Activated effector memory CD4-positive, alpha-beta T cell treated with Interleukin-2 at 50 U/mL for 16 hours (primary cell): Measurements from ENCODE around the gene BMP8B.
"Not testable (repeated sequence)": the region's sequence is repeated elsewhere in the genome, so short reads cannot be mapped to it uniquely, and the experiment has no call there.

Source experiments
- DNase-seq: peaks from one replicate; pipeline ENCODE4 v3.0.0-alpha.2; 2020

Gene BMP8B

GRCh38 chr1:39808784-39809517 is 20.3 kb upstream of the BMP8B start:
- no peak for DNase-seq

- no peak for DNase-seq
These were observed 16.7 kb upstream of the BMP8B start for GRCh38 chr1:39805385-39805784.

GRCh38 chr1:39802496-39803260 is 14.0 kb upstream of the BMP8B start:
- no peak for DNase-seq

- no peak for DNase-seq
These were observed 11.8 kb upstream of the BMP8B start for GRCh38 chr1:39800471-39800835.

- DNase-seq, result peak; percentile 58
These were observed 11.3 kb upstream of the BMP8B start for GRCh38 chr1:39799770-39800470.

- DNase-seq, result peak; percentile 87
These were observed 10.4 kb upstream of the BMP8B start for GRCh38 chr1:39798859-39799769.

GRCh38 chr1:39795651-39796050 is 7.0 kb upstream of the BMP8B start:
- DNase-seq, result no peak

GRCh38 chr1:39791838-39792237 is 3.2 kb upstream of the BMP8B start:
- no peak for DNase-seq

- no peak for DNase-seq
These were observed 976 bp upstream of the BMP8B start for GRCh38 chr1:39789571-39790110.

- DNase-seq, result no peak
These were observed 273 bp downstream of the BMP8B start for GRCh38 chr1:39788426-39788757.

- not testable (repeated sequence) for DNase-seq
These were observed 701 bp downstream of the BMP8B start for GRCh38 chr1:39787964-39788363.

- DNase-seq, result no peak
These were observed 1.2 kb downstream of the BMP8B start for GRCh38 chr1:39787468-39787867.

- not testable (repeated sequence) for DNase-seq
These were observed 1.6 kb downstream of the BMP8B start for GRCh38 chr1:39787108-39787375.

GRCh38 chr1:39786303-39787107 is 2.2 kb downstream of the BMP8B start:
- DNase-seq, result not testable (repeated sequence)

- DNase-seq, result not testable (repeated sequence)
These were observed 6.0 kb downstream of the BMP8B start for GRCh38 chr1:39782685-39783084.

GRCh38 chr1:39782103-39782502 is 6.6 kb downstream of the BMP8B start:
- DNase-seq, result no peak

GRCh38 chr1:39781349-39781715 is 7.3 kb downstream of the BMP8B start:
- no peak for DNase-seq

GRCh38 chr1:39779821-39780220 is 8.8 kb downstream of the BMP8B start:
- no peak for DNase-seq

- no peak for DNase-seq
These were observed 9.5 kb downstream of the BMP8B start for GRCh38 chr1:39779137-39779536.

- not testable (repeated sequence) for DNase-seq
These were observed 10.1 kb downstream of the BMP8B start for GRCh38 chr1:39778463-39779099.

GRCh38 chr1:39777896-39778295 is 10.8 kb downstream of the BMP8B start:
- not testable (repeated sequence) for DNase-seq
